H9 (cell line): ENCODE data around the gene FMC1. TPM values are rescaled to one million over a fixed set of nuclear protein-coding genes. Genes with fewer than 3 reads are reported as not detected.

Experiments used
- DNase-seq: peaks from one replicate; pipeline ENCODE4 v3.0.0-alpha.2; 2017
- H2AFZ ChIP-seq: one replicate; pipeline ENCODE4 v1.6.1; 2013; ENCODE audit warnings: mild to moderate bottlenecking, low read length, control low read depth, moderate library complexity
- H2AK5ac ChIP-seq: 2 replicates; pipeline ENCODE4 v1.6.1; 2013; ENCODE audit warnings: low read length, control low read depth, mixed read lengths; ENCODE audit not compliant: insufficient read length
- H2BK120ac ChIP-seq: one replicate; pipeline ENCODE4 v1.6.1; 2013; ENCODE audit warnings: low read depth, mild to moderate bottlenecking, low read length, control low read depth, inconsistent platforms; ENCODE audit not compliant: poor library complexity, severe bottlenecking
- H2BK12ac ChIP-seq: 2 replicates; pipeline ENCODE4 v1.6.1; 2013; ENCODE audit warnings: low read length, control low read depth, mixed read lengths, low read depth; ENCODE audit not compliant: insufficient read length
- H2BK15ac ChIP-seq: 2 replicates; pipeline ENCODE4 v1.6.1; 2013; ENCODE audit warnings: low read depth, low read length, control low read depth
- H2BK20ac ChIP-seq: one replicate; pipeline ENCODE4 v1.6.1; 2013; ENCODE audit warnings: low read depth, mild to moderate bottlenecking, low read length, control low read depth, inconsistent platforms; ENCODE audit not compliant: poor library complexity, severe bottlenecking
- H2BK5ac ChIP-seq: 2 replicates; pipeline ENCODE4 v1.6.1; 2013; ENCODE audit warnings: low read length, control low read depth, mixed read lengths; ENCODE audit not compliant: insufficient read length
- H3K14ac ChIP-seq: 2 replicates; pipeline ENCODE4 v1.6.1; 2013; ENCODE audit warnings: low read length, control low read depth; ENCODE audit not compliant: insufficient read depth
- H3K18ac ChIP-seq: 2 replicates; pipeline ENCODE4 v1.6.1; 2013; ENCODE audit warnings: low read depth, mild to moderate bottlenecking, mixed read lengths, low read length, control low read depth; ENCODE audit not compliant: insufficient read length
- H3K23ac ChIP-seq: 2 replicates; pipeline ENCODE4 v1.6.1; 2013; ENCODE audit warnings: low read length, control low read depth, mixed read lengths, low read depth; ENCODE audit not compliant: insufficient read length
- H3K23me2 ChIP-seq: 2 replicates; pipeline ENCODE4 v1.6.1; 2013; ENCODE audit warnings: low read depth, mild to moderate bottlenecking, mixed read lengths, low read length, control low read depth; ENCODE audit not compliant: insufficient read length, poor library complexity, severe bottlenecking
- H3K27ac ChIP-seq: 2 replicates; pipeline ENCODE4 v1.5.1; 2013; ENCODE audit warnings: low read length, control low read depth, mixed read lengths, low read depth; ENCODE audit not compliant: insufficient read length
- H3K27me3 ChIP-seq: 2 replicates; pipeline ENCODE4 v1.6.1; 2013; ENCODE audit warnings: low read length, control low read depth, inconsistent platforms; ENCODE audit not compliant: insufficient read depth
- H3K4ac ChIP-seq: 2 replicates; pipeline ENCODE4 v1.6.1; 2013; ENCODE audit warnings: low read depth, mild to moderate bottlenecking, control low read depth, inconsistent platforms, low read length, moderate library complexity
- H3K4me1 ChIP-seq: 2 replicates; pipeline ENCODE4 v1.6.1; 2013; ENCODE audit warnings: low read length, control low read depth, inconsistent platforms; ENCODE audit not compliant: insufficient read depth
- H3K4me2 ChIP-seq: 2 replicates; pipeline ENCODE4 v1.6.1; 2013; ENCODE audit warnings: low read length, control low read depth, mixed read lengths; ENCODE audit not compliant: insufficient read length, insufficient read depth
- H3K56ac ChIP-seq: 2 replicates; pipeline ENCODE4 v1.6.1; 2013; ENCODE audit warnings: low read depth, mild to moderate bottlenecking, mixed read lengths, low read length, control low read depth; ENCODE audit not compliant: insufficient read length
- H3K79me1 ChIP-seq: 2 replicates; pipeline ENCODE4 v1.6.1; 2013; ENCODE audit warnings: low read depth, mild to moderate bottlenecking, moderate library complexity, low read length, control low read depth, inconsistent platforms; ENCODE audit not compliant: insufficient read depth, poor library complexity, severe bottlenecking
- H3K79me2 ChIP-seq: 2 replicates; pipeline ENCODE4 v1.6.1; 2013; ENCODE audit warnings: low read length, control low read depth, inconsistent platforms; ENCODE audit not compliant: insufficient read depth
- H3K9ac ChIP-seq: 2 replicates; pipeline ENCODE4 v1.6.1; 2013; ENCODE audit warnings: low read length, control low read depth, mixed read lengths; ENCODE audit not compliant: insufficient read length; ENCODE audit errors: extremely low read depth
- H3K9me3 ChIP-seq: one replicate; pipeline ENCODE4 v1.6.1; 2013; ENCODE audit warnings: low read depth, low read length, inconsistent platforms; ENCODE audit not compliant: control insufficient read depth
- H3T11ph ChIP-seq: one replicate; pipeline ENCODE4 v1.6.1; 2013; ENCODE audit warnings: mild to moderate bottlenecking, low read length, control low read depth, inconsistent platforms
- H4K20me1 ChIP-seq: one replicate; pipeline ENCODE4 v1.6.1; 2013; ENCODE audit not compliant: control insufficient read depth, insufficient read length, insufficient read depth
- H4K5ac ChIP-seq: 2 replicates; pipeline ENCODE4 v1.6.1; 2013; ENCODE audit warnings: low read depth, mild to moderate bottlenecking, mixed read lengths, low read length, control low read depth; ENCODE audit not compliant: insufficient read length
- H4K8ac ChIP-seq: replicated peaks from 2 replicates; pipeline ENCODE4 v1.6.1; 2013; ENCODE audit warnings: low read length, control low read depth, mixed read lengths, low read depth; ENCODE audit not compliant: insufficient read length
- H4K91ac ChIP-seq: 2 replicates; pipeline ENCODE4 v1.6.1; 2013; ENCODE audit warnings: low read depth, mild to moderate bottlenecking, moderate library complexity, mixed read lengths, low read length, control low read depth; ENCODE audit not compliant: insufficient read length
- H3K27ac Mint-ChIP-seq, 3 experiments: 2 replicates in 2 of 3; 3 replicates in 1 of 3; pipeline ENCODE4 v1.8.0; 2020 to 2021; ENCODE audit warnings: mixed read lengths in 3 of 3, mild to moderate bottlenecking in 1 of 3, moderate library complexity in 1 of 3
- H3K27me3 Mint-ChIP-seq: 2 replicates; pipeline ENCODE4 v1.8.0; 2021; ENCODE audit warnings: low read depth, mild to moderate bottlenecking, moderate library complexity, mixed read lengths
- H3K36me3 Mint-ChIP-seq, 3 experiments: 2 replicates in 2 of 3; 3 replicates in 1 of 3; pipeline ENCODE4 v1.8.0; 2020 to 2021; ENCODE audit warnings: low read depth in 3 of 3, mixed read lengths in 3 of 3; ENCODE audit not compliant: insufficient read depth in 1 of 3
- H3K4me1 Mint-ChIP-seq, 2 experiments: 2 replicates each; pipeline ENCODE4 v1.8.0; 2020; ENCODE audit warnings: mixed read lengths in 2 of 2
- H3K4me3 Mint-ChIP-seq, 2 experiments: 2 replicates in 1 of 2; 3 replicates in 1 of 2; pipeline ENCODE4 v1.8.0; 2020 to 2021; ENCODE audit warnings: mild to moderate bottlenecking in 2 of 2, mixed read lengths in 2 of 2, moderate library complexity in 1 of 2
- H3K9me3 Mint-ChIP-seq, 2 experiments: 2 replicates in 1 of 2; 3 replicates in 1 of 2; pipeline ENCODE4 v1.8.0; 2020; ENCODE audit warnings: mild to moderate bottlenecking in 2 of 2, mixed read lengths in 2 of 2, moderate library complexity in 1 of 2
- CTCF ChIP-seq: fragments of 200-600 bp; sonication (generic); conservative IDR thresholded peaks from 3 replicates; pipeline ENCODE4 v1.8.0; 2021; ENCODE audit warnings: antibody characterized with exemption, mild to moderate bottlenecking
- WGBS: extraction: QIAGEN DNeasy Blood & Tissue Kit; methylation state at CpG from one replicate; pipeline ENCODE4 v1.1.7; 2013; ENCODE audit warnings: missing lambda C conversion rate, low lambda C conversion rate, mixed read lengths; ENCODE audit not compliant: insufficient read length; ENCODE audit errors: extremely low coverage; 5-methylcytosine and 5-hydroxymethylcytosine counted together
- total RNA-seq: library from RNA; stranded (reverse); gene quantifications from 2 replicates; pipeline ENCODE4 v1.2.1, GENCODE V29; 2021

FMC1 gene
- total RNA-seq, 1 experiment from 2014 or later = 10.9 TPM

- no peak overlapping the region for H2BK15ac ChIP-seq
- H2BK120ac ChIP-seq = no peak overlapping the region
- Mint-ChIP-seq H3K27ac (peak overlapping the region in 1 of 3 experiments; percentile 13; a peak in 2 of 7 replicates), H3K36me3 (peaks cover 27 to 66% (median 61%) of the 10 kb centered on the region in 3 experiments; a peak in 6 of 7 replicates), H3K4me3 (no peak overlapping the region), H3K4me1 (no peaks in the 10 kb centered on the region), H3K9me3 (no peaks in the 10 kb centered on the region), H3K27me3 (no peaks in the 10 kb centered on the region)
- H3T11ph ChIP-seq = no peak overlapping the region
- no peaks in the 10 kb centered on the region for H3K9me3 ChIP-seq
- H4K8ac ChIP-seq = no peak overlapping the region
- no peak overlapping the region for H2BK12ac ChIP-seq
- H3K23ac ChIP-seq = no peak overlapping the region
- no peaks in the 10 kb centered on the region for H3K27me3 ChIP-seq
- DNase-seq = no peak
- H3K79me2 ChIP-seq = no peaks in the 10 kb centered on the region; the same call in 1 of the 2 replicates
- H3K56ac ChIP-seq = no peak overlapping the region
- no peaks in the 10 kb centered on the region for H3K4me1 ChIP-seq
- WGBS = no CpG with 5 or more reads among the region's 3 CpGs
- H3K18ac ChIP-seq = no peak overlapping the region
- H3K9ac ChIP-seq = no peak overlapping the region
- no peaks in the 10 kb centered on the region for H4K20me1 ChIP-seq
- no peak overlapping the region for H2BK5ac ChIP-seq
- no peak overlapping the region for H2AFZ ChIP-seq
- H4K91ac ChIP-seq = no peak overlapping the region
- H2AK5ac ChIP-seq = no peak overlapping the region
- H3K4me2 ChIP-seq = no peak overlapping the region
- H2BK20ac ChIP-seq = no peak overlapping the region
- no peak for TF ChIP-seq CTCF
- no peak overlapping the region for H3K14ac ChIP-seq
- peaks cover 3% of the 10 kb centered on the region for H3K79me1 ChIP-seq
- no peak overlapping the region for H3K27ac ChIP-seq
- H3K4ac ChIP-seq = no peak overlapping the region
- H4K5ac ChIP-seq = no peak overlapping the region
- no peaks in the 10 kb centered on the region for H3K23me2 ChIP-seq
Measured at GRCh38 chr7:139389091-139389490, 48.0 kb downstream of the FMC1 start.
